ENCODE results near the gene FLT1.

The FLT1 gene

GRCh38 chr13:28329395-28330158 lies 165.4 kb downstream of the FLT1 start:
- Histone ChIP-seq H3K9me3 (ENCODE audit: low read length) (no peaks in the 10 kb centered on the region), H3K9me2 (ENCODE audit: low read depth, low read length) (no peaks in the 10 kb centered on the region), H2AFZ (ENCODE audit: low read length) (no peak overlapping the region), H4K20me1 (ENCODE audit: insufficient read depth, low read length) (no peaks in the 10 kb centered on the region), H3K4me2 (ENCODE audit: low read length) (no peak overlapping the region), H3K4me3 (ENCODE audit: low read depth, low read length, poor library complexity, severe bottlenecking) (no peak overlapping the region), H3K27me3 (ENCODE audit: insufficient read depth, low read length) (no peaks in the 10 kb centered on the region), H3K27ac (ENCODE audit: low read depth, low read length, poor library complexity, severe bottlenecking) (no peak overlapping the region), H3K4me1 (ENCODE audit: insufficient read depth, low read length, severe bottlenecking) (no peaks in the 10 kb centered on the region), H3K36me3 (ENCODE audit: insufficient read depth, low read length) (no peaks in the 10 kb centered on the region), H3K9ac (ENCODE audit: low read length) (no peak overlapping the region), H3K79me2 (ENCODE audit: insufficient read depth, low read length) (no peaks in the 10 kb centered on the region), H3F3A (ENCODE audit: insufficient read depth, low read length) (no peaks in the 10 kb centered on the region)
- no peak for TF ChIP-seq EZH2 (IDR thresholded peaks at IDR 0.05; ENCODE audit: borderline replicate concordance, low read length)
- TF ChIP-seq, protein P1, sequence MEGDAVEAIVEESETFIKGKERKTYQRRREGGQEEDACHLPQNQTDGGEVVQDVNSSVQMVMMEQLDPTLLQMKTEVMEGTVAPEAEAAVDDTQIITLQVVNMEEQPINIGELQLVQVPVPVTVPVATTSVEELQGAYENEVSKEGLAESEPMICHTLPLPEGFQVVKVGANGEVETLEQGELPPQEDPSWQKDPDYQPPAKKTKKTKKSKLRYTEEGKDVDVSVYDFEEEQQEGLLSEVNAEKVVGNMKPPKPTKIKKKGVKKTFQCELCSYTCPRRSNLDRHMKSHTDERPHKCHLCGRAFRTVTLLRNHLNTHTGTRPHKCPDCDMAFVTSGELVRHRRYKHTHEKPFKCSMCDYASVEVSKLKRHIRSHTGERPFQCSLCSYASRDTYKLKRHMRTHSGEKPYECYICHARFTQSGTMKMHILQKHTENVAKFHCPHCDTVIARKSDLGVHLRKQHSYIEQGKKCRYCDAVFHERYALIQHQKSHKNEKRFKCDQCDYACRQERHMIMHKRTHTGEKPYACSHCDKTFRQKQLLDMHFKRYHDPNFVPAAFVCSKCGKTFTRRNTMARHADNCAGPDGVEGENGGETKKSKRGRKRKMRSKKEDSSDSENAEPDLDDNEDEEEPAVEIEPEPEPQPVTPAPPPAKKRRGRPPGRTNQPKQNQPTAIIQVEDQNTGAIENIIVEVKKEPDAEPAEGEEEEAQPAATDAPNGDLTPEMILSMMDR (IDR thresholded peaks at IDR 0.05; ENCODE audit: low read length) = no peak

DNA sequence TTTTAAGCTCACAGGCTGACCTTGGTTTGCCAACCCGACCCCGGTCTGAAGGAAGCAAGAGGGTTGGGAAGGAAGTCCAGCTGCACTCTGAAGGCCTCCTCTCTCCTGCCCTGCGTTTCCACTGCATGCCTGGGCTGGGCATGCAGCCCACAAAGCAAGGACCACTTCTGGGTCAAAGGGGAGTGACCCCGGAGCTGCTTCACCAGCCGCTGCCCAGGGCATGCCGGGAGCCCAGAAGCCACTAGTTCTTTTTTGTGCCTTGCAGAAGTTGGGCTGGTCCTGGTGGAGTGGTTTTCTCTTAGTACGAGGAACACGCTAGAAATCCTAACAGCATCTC lies 166.7 kb downstream of the FLT1 start:
- no peaks in the 10 kb centered on the region for H3F3A ChIP-seq (ENCODE audit: insufficient read depth, low read length)
- H3K36me3 ChIP-seq (ENCODE audit: insufficient read depth, low read length) = no peaks in the 10 kb centered on the region
- no peaks in the 10 kb centered on the region for H3K9me3 ChIP-seq (ENCODE audit: low read length)
- H2AFZ ChIP-seq (ENCODE audit: low read length) = no peak overlapping the region
- no peaks in the 10 kb centered on the region for H3K79me2 ChIP-seq (ENCODE audit: insufficient read depth, low read length)
- H3K9ac ChIP-seq (ENCODE audit: low read length) = no peak overlapping the region
- H3K4me2 ChIP-seq (ENCODE audit: low read length) = no peak overlapping the region
- TF ChIP-seq, protein P1 (IDR thresholded peaks at IDR 0.05; ENCODE audit: low read length) = no peak
- TF ChIP-seq EZH2 (IDR thresholded peaks at IDR 0.05; ENCODE audit: borderline replicate concordance, low read length) = no peak
- H3K9me2 ChIP-seq (ENCODE audit: low read depth, low read length) = no peaks in the 10 kb centered on the region
- no peaks in the 10 kb centered on the region for H4K20me1 ChIP-seq (ENCODE audit: insufficient read depth, low read length)
- H3K4me3 ChIP-seq (ENCODE audit: low read depth, low read length, poor library complexity, severe bottlenecking) = no peak overlapping the region
- H3K27ac ChIP-seq (ENCODE audit: low read depth, low read length, poor library complexity, severe bottlenecking) = no peak overlapping the region
- no peaks in the 10 kb centered on the region for H3K4me1 ChIP-seq (ENCODE audit: insufficient read depth, low read length, severe bottlenecking)
- H3K27me3 ChIP-seq (ENCODE audit: insufficient read depth, low read length) = no peaks in the 10 kb centered on the region

GRCh38 chr13:28327373-28328270 lies 167.3 kb downstream of the FLT1 start:
- H3K4me3 ChIP-seq (ENCODE audit: low read depth, low read length, poor library complexity, severe bottlenecking) = no peak overlapping the region
- H2AFZ ChIP-seq (ENCODE audit: low read length) = no peak overlapping the region
- no peaks in the 10 kb centered on the region for H3F3A ChIP-seq (ENCODE audit: insufficient read depth, low read length)
- H3K9me2 ChIP-seq (ENCODE audit: low read depth, low read length) = no peaks in the 10 kb centered on the region
- H3K4me2 ChIP-seq (ENCODE audit: low read length) = no peak overlapping the region
- no peaks in the 10 kb centered on the region for H3K4me1 ChIP-seq (ENCODE audit: insufficient read depth, low read length, severe bottlenecking)
- H3K9me3 ChIP-seq (ENCODE audit: low read length) = no peaks in the 10 kb centered on the region
- no peak overlapping the region for H3K9ac ChIP-seq (ENCODE audit: low read length)
- no peaks in the 10 kb centered on the region for H3K36me3 ChIP-seq (ENCODE audit: insufficient read depth, low read length)
- no peak for TF ChIP-seq EZH2 (IDR thresholded peaks at IDR 0.05; ENCODE audit: borderline replicate concordance, low read length)
- TF ChIP-seq, protein P1 (IDR thresholded peaks at IDR 0.05; ENCODE audit: low read length) = no peak
- H4K20me1 ChIP-seq (ENCODE audit: insufficient read depth, low read length) = no peaks in the 10 kb centered on the region
- no peaks in the 10 kb centered on the region for H3K27me3 ChIP-seq (ENCODE audit: insufficient read depth, low read length)
- H3K27ac ChIP-seq (ENCODE audit: low read depth, low read length, poor library complexity, severe bottlenecking) = no peak overlapping the region
- H3K79me2 ChIP-seq (ENCODE audit: insufficient read depth, low read length) = no peaks in the 10 kb centered on the region

Measured in OCI-LY1 (cell line).